Measurements from ENCODE around the gene SRGAP1. TPM values are rescaled to one million over a fixed set of nuclear protein-coding genes. Genes with fewer than 3 reads are reported as not detected.

SRGAP1 gene
- total and polyA plus RNA-seq, 2 experiments from 2014 or later, result 9.2 to 10.8 TPM

DNA sequence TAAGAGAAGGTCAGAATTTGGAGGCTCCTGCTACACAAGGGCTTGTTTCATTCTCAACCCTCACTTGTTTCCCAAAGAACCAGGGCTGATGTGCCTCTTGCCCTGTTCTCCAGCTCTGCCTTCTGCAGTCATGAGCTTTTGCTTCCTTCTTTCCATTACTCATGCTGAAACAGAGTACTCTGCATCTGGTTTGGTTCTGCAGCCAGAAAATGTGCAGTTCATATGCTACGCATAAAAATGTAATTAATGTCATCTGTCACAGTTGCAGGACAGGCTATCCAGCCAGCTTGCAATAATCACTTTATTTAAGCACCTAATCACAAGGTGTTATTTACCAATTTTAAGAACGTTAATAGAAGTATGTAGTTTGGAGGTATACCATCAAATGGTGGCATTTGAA lies 150.2 kb downstream of the SRGAP1 start:
- no peaks in the 10 kb centered on the region for H3K9me2 ChIP-seq (replicated peaks; ENCODE audit: insufficient read depth)
- no peaks in the 10 kb centered on the region for H3K27me3 ChIP-seq
- peaks cover 5% of the 10 kb centered on the region for H3K4me1 ChIP-seq (ENCODE audit: insufficient read depth)
- TF ChIP-seq EZH2phosphoT487 (IDR thresholded peaks at IDR 0.05; ENCODE audit: low read depth, severe bottlenecking, unreplicated experiment) (no peak), EZH2 (IDR thresholded peaks at IDR 0.05; ENCODE audit: borderline replicate concordance) (no peak)
- TF ChIP-seq, protein P1, sequence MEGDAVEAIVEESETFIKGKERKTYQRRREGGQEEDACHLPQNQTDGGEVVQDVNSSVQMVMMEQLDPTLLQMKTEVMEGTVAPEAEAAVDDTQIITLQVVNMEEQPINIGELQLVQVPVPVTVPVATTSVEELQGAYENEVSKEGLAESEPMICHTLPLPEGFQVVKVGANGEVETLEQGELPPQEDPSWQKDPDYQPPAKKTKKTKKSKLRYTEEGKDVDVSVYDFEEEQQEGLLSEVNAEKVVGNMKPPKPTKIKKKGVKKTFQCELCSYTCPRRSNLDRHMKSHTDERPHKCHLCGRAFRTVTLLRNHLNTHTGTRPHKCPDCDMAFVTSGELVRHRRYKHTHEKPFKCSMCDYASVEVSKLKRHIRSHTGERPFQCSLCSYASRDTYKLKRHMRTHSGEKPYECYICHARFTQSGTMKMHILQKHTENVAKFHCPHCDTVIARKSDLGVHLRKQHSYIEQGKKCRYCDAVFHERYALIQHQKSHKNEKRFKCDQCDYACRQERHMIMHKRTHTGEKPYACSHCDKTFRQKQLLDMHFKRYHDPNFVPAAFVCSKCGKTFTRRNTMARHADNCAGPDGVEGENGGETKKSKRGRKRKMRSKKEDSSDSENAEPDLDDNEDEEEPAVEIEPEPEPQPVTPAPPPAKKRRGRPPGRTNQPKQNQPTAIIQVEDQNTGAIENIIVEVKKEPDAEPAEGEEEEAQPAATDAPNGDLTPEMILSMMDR (IDR thresholded peaks at IDR 0.05; ENCODE audit: poor library complexity), result no peak
- H2AFZ ChIP-seq, result no peak overlapping the region
- no peak for DNase-seq (ENCODE audit: low spot score)
- no peaks in the 10 kb centered on the region for H3K36me3 ChIP-seq (replicated peaks; ENCODE audit: insufficient read depth, low read depth)
- no peaks in the 10 kb centered on the region for H3K9me3 ChIP-seq (ENCODE audit: low read depth)
- no peak overlapping the region for H3K4me2 ChIP-seq
- H3K4me3 ChIP-seq, result no peak overlapping the region
- H3K79me2 ChIP-seq, result no peaks in the 10 kb centered on the region
- no peaks in the 10 kb centered on the region for H4K20me1 ChIP-seq (ENCODE audit: insufficient read depth, poor library complexity, severe bottlenecking)
- WGBS (ENCODE audit: low lambda C conversion rate, missing lambda C conversion rate), result 70% methylated on average over 2 of the region's 2 CpGs
- H3K27ac ChIP-seq, result no peak overlapping the region

DNA sequence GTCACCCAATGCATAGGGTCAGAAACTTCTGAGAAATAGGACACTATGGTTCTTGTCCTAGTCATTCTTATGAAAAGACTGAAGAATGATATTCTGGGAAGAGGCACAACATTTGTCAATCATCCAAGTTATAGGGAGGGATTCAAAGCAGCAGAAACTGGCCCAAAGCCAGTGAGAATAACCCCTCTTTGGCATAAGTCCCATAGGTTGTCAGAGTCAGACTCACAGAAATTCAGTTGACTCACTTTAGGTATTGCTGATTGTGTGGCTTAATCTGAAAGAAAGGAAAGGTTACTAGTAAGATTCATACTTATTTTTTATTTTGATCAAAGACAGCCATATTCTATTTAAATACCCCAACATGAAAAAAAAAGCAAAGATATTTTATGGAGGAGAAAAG lies 151.0 kb downstream of the SRGAP1 start:
- peaks cover 5% of the 10 kb centered on the region for H3K4me1 ChIP-seq (ENCODE audit: insufficient read depth)
- no peaks in the 10 kb centered on the region for H3K79me2 ChIP-seq
- H3K36me3 ChIP-seq (replicated peaks; ENCODE audit: insufficient read depth, low read depth), result no peaks in the 10 kb centered on the region
- no peak overlapping the region for H3K4me2 ChIP-seq
- no peaks in the 10 kb centered on the region for H4K20me1 ChIP-seq (ENCODE audit: insufficient read depth, poor library complexity, severe bottlenecking)
- H3K4me3 ChIP-seq, result no peak overlapping the region
- H3K27me3 ChIP-seq, result no peaks in the 10 kb centered on the region
- H3K9me2 ChIP-seq (replicated peaks; ENCODE audit: insufficient read depth), result no peaks in the 10 kb centered on the region
- no peak for DNase-seq (ENCODE audit: low spot score)
- H3K27ac ChIP-seq, result no peak overlapping the region
- no peak overlapping the region for H2AFZ ChIP-seq
- no peak for TF ChIP-seq EZH2phosphoT487 (IDR thresholded peaks at IDR 0.05; ENCODE audit: low read depth, severe bottlenecking, unreplicated experiment)
- TF ChIP-seq EZH2 (IDR thresholded peaks at IDR 0.05; ENCODE audit: borderline replicate concordance), result no peak
- TF ChIP-seq, protein P1 (IDR thresholded peaks at IDR 0.05; ENCODE audit: poor library complexity), result no peak
- no peaks in the 10 kb centered on the region for H3K9me3 ChIP-seq (ENCODE audit: low read depth)

DNA sequence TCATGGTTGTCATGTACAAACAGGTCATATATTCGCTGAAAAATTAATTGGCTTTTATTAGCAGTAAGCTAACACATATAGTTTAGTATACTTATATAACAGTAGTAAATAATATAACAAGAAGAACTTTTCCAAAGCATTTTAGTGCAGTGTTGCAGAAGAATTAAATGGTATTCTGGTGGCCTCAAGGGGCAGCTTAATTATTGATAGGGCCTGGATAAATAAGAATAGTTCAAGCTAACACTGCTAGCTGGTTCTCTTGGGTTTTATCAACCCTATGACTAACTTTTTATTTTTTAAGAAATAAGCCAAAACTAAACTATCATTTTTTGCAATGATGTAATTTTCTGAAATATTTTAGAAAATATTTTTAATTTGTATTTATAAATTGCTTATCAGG lies 152.1 kb downstream of the SRGAP1 start:
- H3K36me3 ChIP-seq (replicated peaks; ENCODE audit: insufficient read depth, low read depth), result no peaks in the 10 kb centered on the region
- 98% methylated on average over 1 of the region's 1 CpG for WGBS (ENCODE audit: low lambda C conversion rate, missing lambda C conversion rate)

More for the DNA sequence above, 152.1 kb downstream of the SRGAP1 start:
- no peak overlapping the region for H3K4me3 ChIP-seq
- no peaks in the 10 kb centered on the region for H3K9me2 ChIP-seq (replicated peaks; ENCODE audit: insufficient read depth)
- H4K20me1 ChIP-seq (ENCODE audit: insufficient read depth, poor library complexity, severe bottlenecking), result no peaks in the 10 kb centered on the region
- no peaks in the 10 kb centered on the region for H3K9me3 ChIP-seq (ENCODE audit: low read depth)
- H3K4me1 ChIP-seq (ENCODE audit: insufficient read depth), result peaks cover 5% of the 10 kb centered on the region
- no peak overlapping the region for H3K27ac ChIP-seq
- H3K4me2 ChIP-seq, result no peak overlapping the region
- TF ChIP-seq, protein P1 (IDR thresholded peaks at IDR 0.05; ENCODE audit: poor library complexity), result no peak
- TF ChIP-seq EZH2phosphoT487 (IDR thresholded peaks at IDR 0.05; ENCODE audit: low read depth, severe bottlenecking, unreplicated experiment) (no peak), EZH2 (IDR thresholded peaks at IDR 0.05; ENCODE audit: borderline replicate concordance) (no peak)
- H2AFZ ChIP-seq, result no peak overlapping the region
- no peak for DNase-seq (ENCODE audit: low spot score)
- no peaks in the 10 kb centered on the region for H3K79me2 ChIP-seq
- H3K27me3 ChIP-seq, result no peaks in the 10 kb centered on the region
